GM23338 (cell line): ENCODE data around the gene PAX5. TPM values are rescaled to one million over a fixed set of nuclear protein-coding genes. Genes with fewer than 3 reads are reported as not detected.
A peak's percentile ranks its signal among the peaks of the same experiment; 100 is the strongest.

ENCODE experiments used
- ATAC-seq: fragments of 200-7000 bp; cut with Tn5 transposase; 3 replicates; pipeline ENCODE4 v1.9.1; 2020
- DNase-seq: peaks from one replicate; pipeline ENCODE4 v3.0.0-alpha.2; 2015; ENCODE audit warnings: low spot score
- H2AFZ ChIP-seq: fragments of 200-600 bp; sonication (generic); 2 replicates; pipeline ENCODE4 v1.8.0; 2016; ENCODE audit warnings: antibody characterized with exemption, mild to moderate bottlenecking, moderate library complexity
- H3F3A ChIP-seq: fragments of 200-600 bp; sonication (generic); replicated peaks from 2 replicates; pipeline ENCODE4 v1.8.0; 2017; ENCODE audit warnings: antibody characterized with exemption, mixed run types, low read depth
- H3K27ac ChIP-seq: fragments of 200-600 bp; sonication (generic); 2 replicates; pipeline ENCODE4 v1.6.1; 2016; ENCODE audit warnings: low read depth
- H3K27me3 ChIP-seq: fragments of 200-600 bp; sonication (generic); 2 replicates; pipeline ENCODE4 v1.8.0; 2016; ENCODE audit warnings: mild to moderate bottlenecking, mixed run types, moderate library complexity; ENCODE audit not compliant: insufficient read depth
- H3K36me3 ChIP-seq: fragments of 200-600 bp; sonication (generic); 2 replicates; pipeline ENCODE4 v1.8.0; 2016; ENCODE audit warnings: mild to moderate bottlenecking; ENCODE audit not compliant: insufficient read depth
- H3K4me1 ChIP-seq: fragments of 200-600 bp; sonication (generic); 2 replicates; pipeline ENCODE4 v1.8.0; 2016; ENCODE audit warnings: mild to moderate bottlenecking, moderate library complexity; ENCODE audit not compliant: insufficient read depth
- H3K4me2 ChIP-seq: fragments of 200-600 bp; sonication (generic); 2 replicates; pipeline ENCODE4 v1.7.1; 2017; ENCODE audit warnings: mixed run types
- H3K4me3 ChIP-seq: fragments of 200-600 bp; sonication (generic); 2 replicates; pipeline ENCODE4 v1.6.1; 2016; ENCODE audit warnings: mixed run types
- H3K79me2 ChIP-seq: fragments of 200-600 bp; sonication (generic); replicated peaks from 2 replicates; pipeline ENCODE4 v1.8.0; 2017; ENCODE audit warnings: mild to moderate bottlenecking; ENCODE audit not compliant: insufficient read depth
- H3K9me2 ChIP-seq: fragments of 200-600 bp; sonication (generic); 2 replicates; pipeline ENCODE4 v1.8.0; 2017; ENCODE audit not compliant: insufficient read depth
- H4K20me1 ChIP-seq: fragments of 200-600 bp; sonication (generic); replicated peaks from 2 replicates; pipeline ENCODE4 v1.8.0; 2017; ENCODE audit warnings: mild to moderate bottlenecking; ENCODE audit not compliant: insufficient read depth
- H3K27ac Mint-ChIP-seq: 2 replicates; pipeline ENCODE4 v1.8.0; 2020; ENCODE audit warnings: inconsistent platforms, mild to moderate bottlenecking, moderate library complexity, mixed read lengths
- H3K27me3 Mint-ChIP-seq: 3 replicates; pipeline ENCODE4 v1.8.0; 2022; ENCODE audit warnings: low read depth, mild to moderate bottlenecking, moderate library complexity, mixed read lengths, inconsistent platforms; ENCODE audit not compliant: insufficient read depth, poor library complexity
- H3K36me3 Mint-ChIP-seq: 3 replicates; pipeline ENCODE4 v1.8.0; 2021; ENCODE audit warnings: low read depth, mild to moderate bottlenecking, inconsistent platforms, moderate library complexity, mixed read lengths
- H3K4me1 Mint-ChIP-seq: 3 replicates; pipeline ENCODE4 v1.8.0; 2020; ENCODE audit warnings: mild to moderate bottlenecking, inconsistent platforms, mixed read lengths
- H3K4me3 Mint-ChIP-seq: 3 replicates; pipeline ENCODE4 v1.8.0; 2021; ENCODE audit warnings: moderate library complexity, mild to moderate bottlenecking, inconsistent platforms, mixed read lengths
- H3K9me3 Mint-ChIP-seq: 3 replicates; pipeline ENCODE4 v1.8.0; 2020; ENCODE audit warnings: moderate library complexity, mild to moderate bottlenecking, inconsistent platforms, mixed read lengths
- CREB1 ChIP-seq: fragments of 250-450 bp; sonication (Bioruptor Pico); IDR thresholded peaks from 2 replicates; pipeline ENCODE4 v1.5.0; 2020; ENCODE audit warnings: low read depth, mild to moderate bottlenecking, moderate library complexity
- EZH2phosphoT487 ChIP-seq: fragments of 200-600 bp; sonication (generic); IDR thresholded peaks from one replicate; pipeline ENCODE4 v1.8.1; 2018; ENCODE audit warnings: antibody characterized with exemption; ENCODE audit not compliant: unreplicated experiment
- JUNB ChIP-seq: IDR thresholded peaks from one replicate; pipeline ENCODE4 v1.6.1; 2016; ENCODE audit warnings: antibody characterized with exemption; ENCODE audit not compliant: unreplicated experiment
- POLR2AphosphoS5 ChIP-seq: IDR thresholded peaks from 2 replicates; pipeline ENCODE4 v1.6.1; 2016; ENCODE audit warnings: antibody characterized with exemption, low read depth
- STAT1 ChIP-seq: IDR thresholded peaks from one replicate; pipeline ENCODE4 v1.6.1; 2016; ENCODE audit warnings: antibody characterized with exemption; ENCODE audit not compliant: unreplicated experiment
- ZNF114 ChIP-seq: fragments of 250-450 bp; sonication (Bioruptor Pico); IDR thresholded peaks from 2 replicates; pipeline ENCODE4 v1.5.0; 2020; ENCODE audit warnings: mild to moderate bottlenecking, moderate library complexity
- ZNF462 ChIP-seq: fragments of 250-450 bp; sonication (Bioruptor Pico); IDR thresholded peaks from 2 replicates; pipeline ENCODE4 v1.5.0; 2020; ENCODE audit warnings: mild to moderate bottlenecking, moderate library complexity
- polyA plus RNA-seq: library from polyadenylated mRNA; unstranded; fragments of >200 nt; fragmentation: Nextera tagmentation; extraction: Ambion mirVana; gene quantifications from 2 replicates; pipeline ENCODE4 v1.2.1, GENCODE V29; 2016
- total RNA-seq: library from RNA; depleted of rRNA; stranded (reverse); fragments of >200 nt; shearing (Covaris generic); gene quantifications from 2 replicates; pipeline ENCODE4 v1.2.3, GENCODE V29; 2014

PAX5 gene
- total and polyA plus RNA-seq, 2 experiments from 2014 or later, result 0.17 to 0.60 TPM

DNA sequence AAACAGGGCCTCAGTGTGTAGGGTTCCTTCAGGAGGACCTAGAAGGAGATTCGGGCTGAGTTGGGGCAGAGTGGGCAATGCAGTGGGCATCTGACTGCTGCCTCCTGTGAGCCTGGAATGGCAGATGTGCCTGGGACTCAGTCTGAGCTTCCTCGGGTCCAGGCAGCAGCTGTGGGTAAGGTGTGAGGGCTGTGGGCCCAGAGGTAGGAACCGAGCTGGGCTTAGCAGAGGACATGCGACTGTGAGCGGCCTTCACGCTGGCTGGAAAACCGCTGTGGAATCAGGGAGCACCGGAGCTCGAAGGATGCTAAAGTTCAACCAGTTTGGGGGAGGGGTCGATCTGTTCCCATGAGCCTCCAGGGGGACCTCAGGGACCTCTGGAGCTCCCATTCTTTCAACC is 137.0 kb downstream of the PAX5 start:
- DNase-seq (no peak), ATAC-seq (peak; percentile 29)
- H3K79me2 ChIP-seq, result no peaks in the 10 kb centered on the region
- H4K20me1 ChIP-seq, result no peaks in the 10 kb centered on the region
- Mint-ChIP-seq H3K4me3 (no peak overlapping the region), H3K27me3 (peaks cover 3% of the 10 kb centered on the region), H3K9me3 (no peaks in the 10 kb centered on the region; the same call in 2 of the 3 replicates), H3K27ac (no peak overlapping the region), H3K4me1 (peaks cover 20% of the 10 kb centered on the region), H3K36me3 (no peaks in the 10 kb centered on the region; the same call in 2 of the 3 replicates)
- no peaks in the 10 kb centered on the region for H3K27me3 ChIP-seq
- H3K36me3 ChIP-seq, result no peaks in the 10 kb centered on the region
- no peak overlapping the region for H3K4me3 ChIP-seq
- H3K4me2 ChIP-seq, result no peak overlapping the region
- H3K27ac ChIP-seq, result no peak overlapping the region
- no peak for TF ChIP-seq STAT1
- TF ChIP-seq ZNF462 (CRISPR knock-in tag), result no peak
- H3K4me1 ChIP-seq, result no peaks in the 10 kb centered on the region
- H3F3A ChIP-seq, result no peaks in the 10 kb centered on the region
- H2AFZ ChIP-seq, result 0 out of 2 replicates have a peak overlapping the region, but pooled peaks have one; percentile 47
- no peaks in the 10 kb centered on the region for H3K9me2 ChIP-seq

DNA sequence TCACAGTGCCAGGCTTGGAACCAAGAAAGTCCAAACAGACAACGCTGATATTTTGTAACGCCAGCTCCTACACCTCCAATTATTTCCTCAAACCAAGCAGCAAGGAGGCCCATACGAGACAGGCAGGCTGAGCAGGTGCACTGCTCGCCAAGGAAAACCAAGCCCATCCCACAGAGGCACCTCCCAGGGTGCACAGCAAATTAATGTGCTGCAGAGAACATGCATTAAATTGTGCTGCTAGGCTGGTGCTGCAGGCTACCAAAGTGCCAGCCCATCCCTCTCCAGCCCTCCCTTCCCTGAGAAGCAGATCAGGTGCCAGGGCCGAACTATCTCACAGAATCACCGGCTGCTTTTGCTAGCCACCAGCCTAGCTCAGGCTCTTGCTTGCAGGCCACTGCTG is 137.8 kb downstream of the PAX5 start:
- Mint-ChIP-seq H3K4me1 (peaks cover 24% of the 10 kb centered on the region), H3K9me3 (no peaks in the 10 kb centered on the region; the same call in 2 of the 3 replicates), H3K27me3 (peaks cover 3% of the 10 kb centered on the region), H3K36me3 (no peaks in the 10 kb centered on the region; the same call in 2 of the 3 replicates), H3K4me3 (no peak overlapping the region), H3K27ac (no peak overlapping the region)
- ATAC-seq, result no peak
- H3K36me3 ChIP-seq, result no peaks in the 10 kb centered on the region
- no peaks in the 10 kb centered on the region for H3K27me3 ChIP-seq
- no peak overlapping the region for H3K27ac ChIP-seq
- no peaks in the 10 kb centered on the region for H3K9me2 ChIP-seq
- no peaks in the 10 kb centered on the region for H4K20me1 ChIP-seq
- H3K4me3 ChIP-seq, result no peak overlapping the region
- no peaks in the 10 kb centered on the region for H3F3A ChIP-seq
- no peak for DNase-seq
- no peak overlapping the region for H3K4me2 ChIP-seq
- no peak overlapping the region for H2AFZ ChIP-seq
- H3K79me2 ChIP-seq, result no peaks in the 10 kb centered on the region
- H3K4me1 ChIP-seq, result 0 out of 2 replicates have a peak, but pooled peaks cover 6% of the 10 kb centered on the region
- TF ChIP-seq ZNF114 (no peak), POLR2AphosphoS5 (no peak), EZH2phosphoT487 (no peak), JUNB (no peak), ZNF462 (CRISPR knock-in tag) (no peak), CREB1 (CRISPR knock-in tag) (no peak)
